IMR-90 (cell line): ENCODE data around the gene TMEM205. TPM values are rescaled to one million over a fixed set of nuclear protein-coding genes. Genes with fewer than 3 reads are reported as not detected.

Experiments
- ATAC-seq: fragments of 200-7000 bp; cut with Tn5 transposase; 2 replicates; pipeline ENCODE4 v1.9.1; 2020; ENCODE audit warnings: low read depth, mild to moderate bottlenecking, moderate library complexity
- BruUV-seq: library from RNA; stranded (reverse); fragments of 400-500 nt; replicated peaks from 2 replicates; lab custom pipeline; 2021; lab: Mats Ljungman, UMichigan
- CTCF ChIA-PET: fragments of 300-600 bp; formaldehyde crosslinking; extraction: SDS; loops from one replicate; lab custom pipeline; 2021; ENCODE audit warnings: antibody characterized with exemption; lab: Yijun Ruan, JAX
- POLR2A ChIA-PET: fragments of 300-600 bp; sonication (Branson Sonifier 250); formaldehyde crosslinking; loops from one replicate; lab custom pipeline; 2022; ENCODE audit warnings: antibody characterized with exemption; ENCODE audit not compliant: unreplicated experiment; lab: Charles Lee
- DNase-seq: peaks from one replicate; pipeline ENCODE4 v3.0.0; 2013
- H2AFZ ChIP-seq: replicated peaks from 2 replicates; pipeline ENCODE3; 2013; ENCODE audit warnings: low read length, mild to moderate bottlenecking; ENCODE audit not compliant: poor library complexity
- H2AK5ac ChIP-seq: 2 replicates; pipeline ENCODE4 v1.6.1; 2013; ENCODE audit warnings: low read depth, low read length, inconsistent platforms
- H2AK9ac ChIP-seq: replicated peaks from 2 replicates; pipeline ENCODE3; 2013; ENCODE audit warnings: mild to moderate bottlenecking, low read depth, low read length, moderate library complexity; ENCODE audit not compliant: poor library complexity
- H2BK120ac ChIP-seq: 2 replicates; pipeline ENCODE4 v1.6.1; 2013; ENCODE audit warnings: low read depth, low read length, inconsistent platforms
- H2BK15ac ChIP-seq: 3 replicates; pipeline ENCODE4 v1.6.1; 2013; ENCODE audit warnings: low read depth, low read length, inconsistent platforms
- H2BK20ac ChIP-seq: 2 replicates; pipeline ENCODE4 v1.6.1; 2013; ENCODE audit warnings: low read depth, mild to moderate bottlenecking, inconsistent platforms, low read length, moderate library complexity
- H2BK5ac ChIP-seq: 2 replicates; pipeline ENCODE4 v1.6.1; 2013; ENCODE audit warnings: mild to moderate bottlenecking, low read depth, low read length, inconsistent platforms; ENCODE audit not compliant: poor library complexity, severe bottlenecking
- H3K14ac ChIP-seq: replicated peaks from 2 replicates; pipeline ENCODE4 v1.6.1; 2013; ENCODE audit warnings: low read depth, low read length, inconsistent platforms
- H3K18ac ChIP-seq: 2 replicates; pipeline ENCODE4 v1.6.1; 2013; ENCODE audit warnings: low read depth, low read length, control low read depth
- H3K23ac ChIP-seq: 2 replicates; pipeline ENCODE4 v1.6.1; 2013; ENCODE audit warnings: low read depth, low read length, inconsistent platforms
- H3K27ac ChIP-seq: 2 replicates; pipeline ENCODE4 v1.5.1; 2013; ENCODE audit warnings: mild to moderate bottlenecking, control low read depth, low read length; ENCODE audit not compliant: insufficient read depth
- H3K27me3 ChIP-seq: 2 replicates; pipeline ENCODE4 v1.6.1; 2013; ENCODE audit warnings: low read length; ENCODE audit not compliant: control insufficient read depth, insufficient read depth
- H3K36me3 ChIP-seq: 2 replicates; pipeline ENCODE4 v1.6.1; 2013; ENCODE audit warnings: low read length, mixed read lengths; ENCODE audit not compliant: control insufficient read depth, insufficient read depth
- H3K4ac ChIP-seq: 2 replicates; pipeline ENCODE4 v1.6.1; 2013; ENCODE audit warnings: low read depth, low read length, inconsistent platforms
- H3K4me1 ChIP-seq: 2 replicates; pipeline ENCODE4 v1.6.1; 2013; ENCODE audit warnings: low read length, mixed read lengths; ENCODE audit not compliant: control insufficient read depth, insufficient read depth
- H3K4me2 ChIP-seq: 2 replicates; pipeline ENCODE4 v1.6.1; 2013; ENCODE audit warnings: low read depth, mild to moderate bottlenecking, control low read depth, low read length, moderate library complexity
- H3K4me3 ChIP-seq: 2 replicates; pipeline ENCODE4 v1.5.1; 2013; ENCODE audit warnings: low read depth, mild to moderate bottlenecking, control low read depth, low read length, moderate library complexity; ENCODE audit not compliant: insufficient read depth
- H3K56ac ChIP-seq: 2 replicates; pipeline ENCODE4 v1.6.1; 2013; ENCODE audit warnings: low read length, inconsistent platforms; ENCODE audit not compliant: insufficient read depth; ENCODE audit errors: extremely low read depth
- H3K79me1 ChIP-seq, 2 experiments: 2 replicates each; pipeline ENCODE4 v1.6.1; 2013; ENCODE audit warnings: low read length in 2 of 2, inconsistent platforms in 1 of 2, low read depth in 1 of 2
- H3K9ac ChIP-seq: 2 replicates; pipeline ENCODE4 v1.6.1; 2013; ENCODE audit warnings: low read depth, low read length, control low read depth
- H3K9me1 ChIP-seq: 2 replicates; pipeline ENCODE4 v1.6.1; 2013; ENCODE audit warnings: low read length, inconsistent platforms; ENCODE audit not compliant: insufficient read depth
- H3K9me3 ChIP-seq: 2 replicates; pipeline ENCODE4 v1.6.1; 2013; ENCODE audit warnings: low read length; ENCODE audit not compliant: control insufficient read depth, insufficient read depth
- H4K20me1 ChIP-seq: 2 replicates; pipeline ENCODE4 v1.6.1; 2013; ENCODE audit warnings: low read length, inconsistent platforms; ENCODE audit not compliant: insufficient read depth
- H4K5ac ChIP-seq: 2 replicates; pipeline ENCODE4 v1.6.1; 2013; ENCODE audit warnings: mild to moderate bottlenecking, low read depth, low read length, control low read depth
- H4K8ac ChIP-seq, 2 experiments: 2 replicates each; pipeline ENCODE4 v1.6.1; 2013; ENCODE audit warnings: low read depth in 2 of 2, low read length in 2 of 2, control low read depth in 1 of 2, inconsistent platforms in 1 of 2
- H4K91ac ChIP-seq: 2 replicates; pipeline ENCODE4 v1.6.1; 2013; ENCODE audit warnings: low read depth, low read length, inconsistent platforms; ENCODE audit not compliant: insufficient read depth
- BHLHE40 ChIP-seq: fragments of 150-350 bp; IDR thresholded peaks from 2 replicates; pipeline ENCODE4 v1.6.1; 2016; ENCODE audit warnings: mild to moderate bottlenecking, low read depth, low read length
- FOS ChIP-seq: fragments of 150-350 bp; IDR thresholded peaks from 2 replicates; pipeline ENCODE4 v1.6.1; 2016; ENCODE audit warnings: low read depth, low read length
- MAFK ChIP-seq: IDR thresholded peaks from 2 replicates; pipeline ENCODE4 v1.6.1; 2012; ENCODE audit warnings: low read depth, low read length, improper control_type of control experiment
- POLR2A ChIP-seq: IDR thresholded peaks from 2 replicates; pipeline ENCODE4 v1.6.1; 2012; ENCODE audit warnings: mild to moderate bottlenecking, low read depth, low read length
- RAD21 ChIP-seq: IDR thresholded peaks from 2 replicates; pipeline ENCODE4 v1.6.1; 2012; ENCODE audit warnings: low read length, improper control_type of control experiment
- RCOR1 ChIP-seq: IDR thresholded peaks from 2 replicates; pipeline ENCODE4 v1.6.1; 2012; ENCODE audit warnings: mild to moderate bottlenecking, low read length, improper control_type of control experiment; ENCODE audit not compliant: insufficient replicate concordance
- WGBS, 2 experiments: methylation state at CpG; one replicate each; pipeline versions ENCODE4 v1.1.5 to v1.1.7; 2013; ENCODE audit warnings: missing lambda C conversion rate in 2 of 2; ENCODE audit not compliant: insufficient read length in 1 of 2; ENCODE audit errors: extremely low coverage in 2 of 2; 5-methylcytosine and 5-hydroxymethylcytosine counted together
- dilution Hi-C: fragments of 300-500 bp; cut with HindIII; formaldehyde crosslinking; loops from one replicate; pipeline ENCODE4 v1.14.3; 2018; ENCODE audit warnings: low sequenced_read_pairs; ENCODE audit not compliant: unreplicated experiment
- in situ Hi-C: fragments of 300-500 bp; cut with MboI; formaldehyde crosslinking; loops from 3 replicates; pipeline ENCODE4 v1.14.3; 2019; ENCODE audit warnings: low sequenced_read_pairs, inconsistent platforms, mixed read lengths
- intact Hi-C: fragments of 100-400 bp; cut with micrococcal nuclease; formaldehyde crosslinking; loops from 2 replicates; pipeline ENCODE4 v1.10.0; 2022
- polyA plus RNA-seq, 3 experiments: library from polyadenylated mRNA; depleted of rRNA; stranded (reverse); fragments of >200 nt; gene quantifications; 2 replicates each; pipeline ENCODE4 v1.2.3, GENCODE V29; 2012; ENCODE audit warnings: low replicate concordance in 1 of 3
- total RNA-seq: library from RNA; depleted of rRNA; stranded (reverse); fragments of >200 nt; gene quantifications from 2 replicates; pipeline ENCODE4 v1.2.3, GENCODE V29; 2012
- TF ChIP-seq, protein P1 (sequence below): conservative IDR thresholded peaks from 2 replicates; pipeline ENCODE4 v1.5.1; 2012; ENCODE audit warnings: mild to moderate bottlenecking, low read depth, low read length, improper control_type of control experiment
- TF ChIP-seq, protein P2 (sequence below): fragments of 150-350 bp; IDR thresholded peaks from 2 replicates; pipeline ENCODE4 v1.6.1; 2016; ENCODE audit warnings: low read depth, mild to moderate bottlenecking, low read length, moderate library complexity, borderline replicate concordance

The TMEM205 gene
- total and polyA plus RNA-seq, 2 of the 4 experiments (the other 2 are of a cell fraction): 110 to 136 TPM

DNA sequence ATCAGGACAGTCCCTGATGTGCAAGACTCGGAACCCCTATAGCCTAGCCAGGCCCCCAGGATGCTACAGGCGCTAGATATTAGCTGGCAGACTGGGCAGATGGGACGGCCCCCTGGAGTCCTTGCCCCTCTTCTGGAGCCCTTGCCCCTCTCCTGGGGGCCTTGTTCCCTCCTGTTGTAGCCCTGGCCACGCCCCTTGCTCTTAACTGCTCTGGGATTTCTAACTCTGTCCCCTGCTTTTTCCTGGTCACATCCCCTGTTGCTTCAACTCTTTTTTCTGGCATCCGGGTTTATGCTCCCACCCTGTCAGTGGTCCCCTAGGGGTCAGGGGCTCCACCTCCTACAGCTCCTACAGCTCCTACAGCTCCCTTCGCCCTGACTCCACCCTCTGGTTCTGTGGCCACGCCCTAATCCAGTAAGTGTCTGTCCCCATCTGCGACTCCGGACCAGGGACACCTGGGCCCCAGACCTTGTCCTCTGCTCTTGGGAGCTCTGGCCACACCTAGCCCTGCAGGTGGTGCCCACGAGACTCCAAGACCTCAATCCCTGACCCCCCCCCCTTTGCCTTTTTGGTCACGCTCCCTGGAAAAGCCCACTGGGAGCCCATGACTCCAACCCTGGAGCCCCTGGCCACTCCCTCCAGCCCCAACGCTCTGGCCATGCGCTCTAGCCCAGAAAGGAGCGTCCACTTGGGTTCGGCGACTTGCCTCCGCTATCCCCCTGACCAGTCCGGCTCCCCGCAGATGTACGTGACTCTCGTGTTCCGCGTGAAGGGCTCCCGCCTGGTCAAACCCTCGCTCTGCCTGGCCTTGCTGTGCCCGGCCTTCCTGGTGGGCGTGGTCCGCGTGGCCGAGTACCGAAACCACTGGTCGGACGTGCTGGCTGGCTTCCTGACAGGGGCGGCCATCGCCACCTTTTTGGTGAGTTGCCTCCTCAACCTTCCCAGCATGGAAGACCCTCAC lies 16.0 kb upstream of the TMEM205 start:
- Histone ChIP-seq H3K23ac (no peak overlapping the region), H2BK120ac (no peak overlapping the region), H2AK9ac (peak overlapping the region; percentile 28), H2AFZ (peak overlapping the region; percentile 32), H3K4me2 (no peak overlapping the region), H3K36me3 (peaks cover 39% of the 10 kb centered on the region), H3K4me3 (no peak overlapping the region), H3K4ac (no peak overlapping the region), H3K79me1 (0 out of 4 replicates have a peak, but pooled peaks cover 0 to 4% of the 10 kb centered on the region in 2 experiments), H4K5ac (no peak overlapping the region), H3K18ac (no peak overlapping the region), H3K56ac (no peak overlapping the region), H4K20me1 (peaks cover 4% of the 10 kb centered on the region), H2AK5ac (no peak overlapping the region), H3K4me1 (no peaks in the 10 kb centered on the region), H3K14ac (no peak overlapping the region), H3K27me3 (no peaks in the 10 kb centered on the region), H2BK5ac (no peak overlapping the region), H3K9me1 (peaks cover 12% of the 10 kb centered on the region; the same call in 1 of the 2 replicates), H3K9ac (no peak overlapping the region), H3K9me3 (no peaks in the 10 kb centered on the region), H4K8ac (no peak overlapping the region), H4K91ac (no peak overlapping the region), H2BK15ac (no peak overlapping the region), H3K27ac (no peak overlapping the region), H2BK20ac (no peak overlapping the region)
- no peak for DNase-seq
- in situ Hi-C loops: no loop called here
- no peak for TF ChIP-seq FOS
- TF ChIP-seq, protein P1, sequence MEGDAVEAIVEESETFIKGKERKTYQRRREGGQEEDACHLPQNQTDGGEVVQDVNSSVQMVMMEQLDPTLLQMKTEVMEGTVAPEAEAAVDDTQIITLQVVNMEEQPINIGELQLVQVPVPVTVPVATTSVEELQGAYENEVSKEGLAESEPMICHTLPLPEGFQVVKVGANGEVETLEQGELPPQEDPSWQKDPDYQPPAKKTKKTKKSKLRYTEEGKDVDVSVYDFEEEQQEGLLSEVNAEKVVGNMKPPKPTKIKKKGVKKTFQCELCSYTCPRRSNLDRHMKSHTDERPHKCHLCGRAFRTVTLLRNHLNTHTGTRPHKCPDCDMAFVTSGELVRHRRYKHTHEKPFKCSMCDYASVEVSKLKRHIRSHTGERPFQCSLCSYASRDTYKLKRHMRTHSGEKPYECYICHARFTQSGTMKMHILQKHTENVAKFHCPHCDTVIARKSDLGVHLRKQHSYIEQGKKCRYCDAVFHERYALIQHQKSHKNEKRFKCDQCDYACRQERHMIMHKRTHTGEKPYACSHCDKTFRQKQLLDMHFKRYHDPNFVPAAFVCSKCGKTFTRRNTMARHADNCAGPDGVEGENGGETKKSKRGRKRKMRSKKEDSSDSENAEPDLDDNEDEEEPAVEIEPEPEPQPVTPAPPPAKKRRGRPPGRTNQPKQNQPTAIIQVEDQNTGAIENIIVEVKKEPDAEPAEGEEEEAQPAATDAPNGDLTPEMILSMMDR: no peak
- TF ChIP-seq RCOR1: no peak
- TF ChIP-seq POLR2A: no peak
- TF ChIP-seq, protein P2, sequence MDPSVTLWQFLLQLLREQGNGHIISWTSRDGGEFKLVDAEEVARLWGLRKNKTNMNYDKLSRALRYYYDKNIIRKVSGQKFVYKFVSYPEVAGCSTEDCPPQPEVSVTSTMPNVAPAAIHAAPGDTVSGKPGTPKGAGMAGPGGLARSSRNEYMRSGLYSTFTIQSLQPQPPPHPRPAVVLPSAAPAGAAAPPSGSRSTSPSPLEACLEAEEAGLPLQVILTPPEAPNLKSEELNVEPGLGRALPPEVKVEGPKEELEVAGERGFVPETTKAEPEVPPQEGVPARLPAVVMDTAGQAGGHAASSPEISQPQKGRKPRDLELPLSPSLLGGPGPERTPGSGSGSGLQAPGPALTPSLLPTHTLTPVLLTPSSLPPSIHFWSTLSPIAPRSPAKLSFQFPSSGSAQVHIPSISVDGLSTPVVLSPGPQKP: no peak
- TF ChIP-seq MAFK: no peak
- no peak for TF ChIP-seq BHLHE40
- no peak for TF ChIP-seq RAD21
- no peak for ATAC-seq
- WGBS, 2 experiments: 73% methylated on average over 25 of the region's 35 CpGs; no CpG with 5 or more reads in 1 of the 2 experiments
- ChIA-PET CTCF (no interaction called here), POLR2A (interaction anchor here (0.8 kb wide), 1 partner anchor 44 kb away, joined by 3 read pairs; no protein-coding TSS in a partner anchor)
- no TSS peak for BruUV-seq
- dilution Hi-C loops: no loop called here
- intact Hi-C loops: no loop called here
